LNCAP (cell line): Measurements from ENCODE around the gene INTS14.
A peak's percentile ranks its signal among the peaks of the same experiment; 100 is the strongest.

Experiments used
- CTCF ChIP-seq: fragments of 450-650 bp; IDR thresholded peaks from 2 replicates; pipeline ENCODE4 v1.5.1; 2017; ENCODE audit warnings: mild to moderate bottlenecking

Gene INTS14

GRCh38 chr15:65639509-65639908, 28.6 kb upstream of the INTS14 start:
- TF ChIP-seq CTCF: no peak

GRCh38 chr15:65638681-65639089, 27.8 kb upstream of the INTS14 start:
- peak; percentile 82 for TF ChIP-seq CTCF

GRCh38 chr15:65638109-65638508, 27.2 kb upstream of the INTS14 start:
- no peak for TF ChIP-seq CTCF

- no peak for TF ChIP-seq CTCF
Observed at GRCh38 chr15:65634356-65634755, 23.4 kb upstream of the INTS14 start.

GRCh38 chr15:65633752-65634151, 22.8 kb upstream of the INTS14 start:
- no peak for TF ChIP-seq CTCF

GRCh38 chr15:65632780-65633375, 21.9 kb upstream of the INTS14 start:
- TF ChIP-seq CTCF: no peak

GRCh38 chr15:65631503-65631902, 20.6 kb upstream of the INTS14 start:
- TF ChIP-seq CTCF: no peak

- no peak for TF ChIP-seq CTCF
Observed at GRCh38 chr15:65630760-65631159, 19.8 kb upstream of the INTS14 start.
